WTC11 (cell line): ENCODE results near the gene ADARB2.

Experiments
- NFYB ChIP-seq: sonication (generic); formaldehyde crosslinking; conservative IDR thresholded peaks from 2 replicates; pipeline ENCODE4 v1.8.0; 2022; ENCODE audit warnings: low read depth, missing genetic modification reagents
- SP1 ChIP-seq: sonication (generic); formaldehyde crosslinking; conservative IDR thresholded peaks from 2 replicates; pipeline ENCODE4 v1.8.1; 2022; ENCODE audit warnings: missing genetic modification reagents
- ZNF263 ChIP-seq: sonication (generic); formaldehyde crosslinking; IDR thresholded peaks from 2 replicates; pipeline ENCODE4 v1.8.1; 2022; ENCODE audit warnings: low read depth, mild to moderate bottlenecking, moderate library complexity, missing genetic modification reagents
- ZNF423 ChIP-seq: fragments of 250-450 bp; sonication (Bioruptor Pico); IDR thresholded peaks from 2 replicates; pipeline ENCODE4 v2.1.2; 2022; ENCODE audit warnings: mild to moderate bottlenecking, moderate library complexity
- TF ChIP-seq, protein P1 (sequence below): fragments of 200-600 bp; IDR thresholded peaks from 2 replicates; pipeline ENCODE4 v1.8.0; 2022; ENCODE audit warnings: antibody characterized with exemption
- TF ChIP-seq, protein P2 (sequence below): fragments of 250-450 bp; sonication (Bioruptor Pico); IDR thresholded peaks from 2 replicates; pipeline ENCODE4 v1.9.0; 2021; ENCODE audit warnings: mild to moderate bottlenecking
- TF ChIP-seq, protein P3 (sequence below): sonication (generic); formaldehyde crosslinking; IDR thresholded peaks from 2 replicates; pipeline ENCODE4 v1.8.0; 2023; ENCODE audit warnings: missing genetic modification reagents
- TF ChIP-seq, protein P4 (sequence below): sonication (generic); formaldehyde crosslinking; IDR thresholded peaks from 2 replicates; pipeline ENCODE4 v1.8.1; 2023; ENCODE audit warnings: mild to moderate bottlenecking, missing genetic modification reagents, borderline replicate concordance
- TF ChIP-seq, protein P5 (sequence below): sonication (generic); formaldehyde crosslinking; conservative IDR thresholded peaks from 2 replicates; pipeline ENCODE4 v1.8.1; 2022; ENCODE audit warnings: mild to moderate bottlenecking, missing genetic modification reagents
- TF ChIP-seq, protein P6 (sequence below): sonication (generic); formaldehyde crosslinking; IDR thresholded peaks from 2 replicates; pipeline ENCODE4 v1.8.0; 2022; ENCODE audit warnings: mild to moderate bottlenecking, missing genetic modification reagents
- TF ChIP-seq, protein P7 (sequence below): sonication (generic); formaldehyde crosslinking; IDR thresholded peaks from 2 replicates; pipeline ENCODE4 v1.8.1; 2022; ENCODE audit warnings: low read depth, missing genetic modification reagents, borderline replicate concordance
- TF ChIP-seq, protein P8 (sequence below): sonication (generic); formaldehyde crosslinking; IDR thresholded peaks from 2 replicates; pipeline ENCODE4 v1.8.1; 2022; ENCODE audit warnings: low read depth, mild to moderate bottlenecking, moderate library complexity, missing genetic modification reagents, borderline replicate concordance

DNA sequence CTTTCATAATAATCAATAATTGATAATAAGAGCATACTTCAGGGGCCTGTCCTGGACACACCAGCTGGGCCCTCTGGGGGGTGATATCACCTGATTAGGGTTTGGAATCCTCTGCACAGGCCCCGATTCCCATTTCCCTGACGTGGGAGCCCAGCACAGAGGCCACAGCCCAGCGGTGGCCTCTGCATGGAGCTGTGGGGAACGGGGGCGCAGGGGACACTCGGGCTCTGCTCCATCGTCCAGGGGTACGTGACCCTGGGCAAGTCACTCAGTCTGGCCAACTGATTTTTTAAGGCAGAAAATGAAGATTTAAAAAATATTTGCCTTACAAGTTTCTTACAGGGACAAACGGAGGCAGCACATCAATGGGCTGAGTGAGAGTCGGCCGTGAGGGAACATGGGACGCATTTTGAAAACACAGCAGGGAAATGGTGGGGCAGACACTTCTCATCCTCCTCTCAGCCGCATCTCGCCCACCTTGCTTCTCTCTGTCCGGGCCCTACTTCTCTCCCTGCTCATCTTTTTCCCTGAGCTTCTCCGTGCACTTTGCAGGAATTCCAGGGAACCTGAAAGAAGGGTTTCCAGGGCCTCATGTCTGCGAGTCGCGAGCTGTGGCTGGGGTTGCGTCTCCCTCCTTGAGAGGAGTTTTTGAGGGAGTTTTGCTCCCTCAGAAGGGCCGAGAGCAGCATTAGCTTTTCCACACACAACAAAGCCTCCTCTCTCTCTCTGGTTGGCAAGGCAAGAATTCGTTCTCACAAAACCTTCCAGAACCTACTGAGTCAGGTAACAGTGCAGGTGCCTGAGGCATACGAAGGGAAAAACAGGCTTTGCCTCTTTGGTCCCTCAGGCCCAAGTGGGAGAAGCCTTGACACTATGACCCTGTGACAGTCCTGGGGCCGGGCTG is 369.1 kb downstream of the ADARB2 start:
- TF ChIP-seq, protein P1, sequence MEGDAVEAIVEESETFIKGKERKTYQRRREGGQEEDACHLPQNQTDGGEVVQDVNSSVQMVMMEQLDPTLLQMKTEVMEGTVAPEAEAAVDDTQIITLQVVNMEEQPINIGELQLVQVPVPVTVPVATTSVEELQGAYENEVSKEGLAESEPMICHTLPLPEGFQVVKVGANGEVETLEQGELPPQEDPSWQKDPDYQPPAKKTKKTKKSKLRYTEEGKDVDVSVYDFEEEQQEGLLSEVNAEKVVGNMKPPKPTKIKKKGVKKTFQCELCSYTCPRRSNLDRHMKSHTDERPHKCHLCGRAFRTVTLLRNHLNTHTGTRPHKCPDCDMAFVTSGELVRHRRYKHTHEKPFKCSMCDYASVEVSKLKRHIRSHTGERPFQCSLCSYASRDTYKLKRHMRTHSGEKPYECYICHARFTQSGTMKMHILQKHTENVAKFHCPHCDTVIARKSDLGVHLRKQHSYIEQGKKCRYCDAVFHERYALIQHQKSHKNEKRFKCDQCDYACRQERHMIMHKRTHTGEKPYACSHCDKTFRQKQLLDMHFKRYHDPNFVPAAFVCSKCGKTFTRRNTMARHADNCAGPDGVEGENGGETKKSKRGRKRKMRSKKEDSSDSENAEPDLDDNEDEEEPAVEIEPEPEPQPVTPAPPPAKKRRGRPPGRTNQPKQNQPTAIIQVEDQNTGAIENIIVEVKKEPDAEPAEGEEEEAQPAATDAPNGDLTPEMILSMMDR = no peak
- TF ChIP-seq ZNF263 (CRISPR knock-in tag) (no peak), NFYB (CRISPR knock-in tag) (no peak), ZNF423 (CRISPR knock-in tag) (no peak), SP1 (CRISPR knock-in tag) (no peak)
- TF ChIP-seq, protein P2, sequence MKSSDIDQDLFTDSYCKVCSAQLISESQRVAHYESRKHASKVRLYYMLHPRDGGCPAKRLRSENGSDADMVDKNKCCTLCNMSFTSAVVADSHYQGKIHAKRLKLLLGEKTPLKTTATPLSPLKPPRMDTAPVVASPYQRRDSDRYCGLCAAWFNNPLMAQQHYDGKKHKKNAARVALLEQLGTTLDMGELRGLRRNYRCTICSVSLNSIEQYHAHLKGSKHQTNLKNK (CRISPR knock-in tag) = no peak
- TF ChIP-seq, protein P3, sequence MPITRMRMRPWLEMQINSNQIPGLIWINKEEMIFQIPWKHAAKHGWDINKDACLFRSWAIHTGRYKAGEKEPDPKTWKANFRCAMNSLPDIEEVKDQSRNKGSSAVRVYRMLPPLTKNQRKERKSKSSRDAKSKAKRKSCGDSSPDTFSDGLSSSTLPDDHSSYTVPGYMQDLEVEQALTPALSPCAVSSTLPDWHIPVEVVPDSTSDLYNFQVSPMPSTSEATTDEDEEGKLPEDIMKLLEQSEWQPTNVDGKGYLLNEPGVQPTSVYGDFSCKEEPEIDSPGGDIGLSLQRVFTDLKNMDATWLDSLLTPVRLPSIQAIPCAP (CRISPR knock-in tag) = no peak
- TF ChIP-seq, protein P4, sequence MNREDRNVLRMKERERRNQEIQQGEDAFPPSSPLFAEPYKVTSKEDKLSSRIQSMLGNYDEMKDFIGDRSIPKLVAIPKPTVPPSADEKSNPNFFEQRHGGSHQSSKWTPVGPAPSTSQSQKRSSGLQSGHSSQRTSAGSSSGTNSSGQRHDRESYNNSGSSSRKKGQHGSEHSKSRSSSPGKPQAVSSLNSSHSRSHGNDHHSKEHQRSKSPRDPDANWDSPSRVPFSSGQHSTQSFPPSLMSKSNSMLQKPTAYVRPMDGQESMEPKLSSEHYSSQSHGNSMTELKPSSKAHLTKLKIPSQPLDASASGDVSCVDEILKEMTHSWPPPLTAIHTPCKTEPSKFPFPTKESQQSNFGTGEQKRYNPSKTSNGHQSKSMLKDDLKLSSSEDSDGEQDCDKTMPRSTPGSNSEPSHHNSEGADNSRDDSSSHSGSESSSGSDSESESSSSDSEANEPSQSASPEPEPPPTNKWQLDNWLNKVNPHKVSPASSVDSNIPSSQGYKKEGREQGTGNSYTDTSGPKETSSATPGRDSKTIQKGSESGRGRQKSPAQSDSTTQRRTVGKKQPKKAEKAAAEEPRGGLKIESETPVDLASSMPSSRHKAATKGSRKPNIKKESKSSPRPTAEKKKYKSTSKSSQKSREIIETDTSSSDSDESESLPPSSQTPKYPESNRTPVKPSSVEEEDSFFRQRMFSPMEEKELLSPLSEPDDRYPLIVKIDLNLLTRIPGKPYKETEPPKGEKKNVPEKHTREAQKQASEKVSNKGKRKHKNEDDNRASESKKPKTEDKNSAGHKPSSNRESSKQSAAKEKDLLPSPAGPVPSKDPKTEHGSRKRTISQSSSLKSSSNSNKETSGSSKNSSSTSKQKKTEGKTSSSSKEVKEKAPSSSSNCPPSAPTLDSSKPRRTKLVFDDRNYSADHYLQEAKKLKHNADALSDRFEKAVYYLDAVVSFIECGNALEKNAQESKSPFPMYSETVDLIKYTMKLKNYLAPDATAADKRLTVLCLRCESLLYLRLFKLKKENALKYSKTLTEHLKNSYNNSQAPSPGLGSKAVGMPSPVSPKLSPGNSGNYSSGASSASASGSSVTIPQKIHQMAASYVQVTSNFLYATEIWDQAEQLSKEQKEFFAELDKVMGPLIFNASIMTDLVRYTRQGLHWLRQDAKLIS (CRISPR knock-in tag) = no peak
- TF ChIP-seq, protein P5, sequence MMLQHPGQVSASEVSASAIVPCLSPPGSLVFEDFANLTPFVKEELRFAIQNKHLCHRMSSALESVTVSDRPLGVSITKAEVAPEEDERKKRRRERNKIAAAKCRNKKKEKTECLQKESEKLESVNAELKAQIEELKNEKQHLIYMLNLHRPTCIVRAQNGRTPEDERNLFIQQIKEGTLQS = no peak
- TF ChIP-seq, protein P6, sequence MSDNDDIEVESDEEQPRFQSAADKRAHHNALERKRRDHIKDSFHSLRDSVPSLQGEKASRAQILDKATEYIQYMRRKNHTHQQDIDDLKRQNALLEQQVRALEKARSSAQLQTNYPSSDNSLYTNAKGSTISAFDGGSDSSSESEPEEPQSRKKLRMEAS = no peak
- TF ChIP-seq, protein P7, sequence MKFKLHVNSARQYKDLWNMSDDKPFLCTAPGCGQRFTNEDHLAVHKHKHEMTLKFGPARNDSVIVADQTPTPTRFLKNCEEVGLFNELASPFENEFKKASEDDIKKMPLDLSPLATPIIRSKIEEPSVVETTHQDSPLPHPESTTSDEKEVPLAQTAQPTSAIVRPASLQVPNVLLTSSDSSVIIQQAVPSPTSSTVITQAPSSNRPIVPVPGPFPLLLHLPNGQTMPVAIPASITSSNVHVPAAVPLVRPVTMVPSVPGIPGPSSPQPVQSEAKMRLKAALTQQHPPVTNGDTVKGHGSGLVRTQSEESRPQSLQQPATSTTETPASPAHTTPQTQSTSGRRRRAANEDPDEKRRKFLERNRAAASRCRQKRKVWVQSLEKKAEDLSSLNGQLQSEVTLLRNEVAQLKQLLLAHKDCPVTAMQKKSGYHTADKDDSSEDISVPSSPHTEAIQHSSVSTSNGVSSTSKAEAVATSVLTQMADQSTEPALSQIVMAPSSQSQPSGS (CRISPR knock-in tag) = no peak
- TF ChIP-seq, protein P8, sequence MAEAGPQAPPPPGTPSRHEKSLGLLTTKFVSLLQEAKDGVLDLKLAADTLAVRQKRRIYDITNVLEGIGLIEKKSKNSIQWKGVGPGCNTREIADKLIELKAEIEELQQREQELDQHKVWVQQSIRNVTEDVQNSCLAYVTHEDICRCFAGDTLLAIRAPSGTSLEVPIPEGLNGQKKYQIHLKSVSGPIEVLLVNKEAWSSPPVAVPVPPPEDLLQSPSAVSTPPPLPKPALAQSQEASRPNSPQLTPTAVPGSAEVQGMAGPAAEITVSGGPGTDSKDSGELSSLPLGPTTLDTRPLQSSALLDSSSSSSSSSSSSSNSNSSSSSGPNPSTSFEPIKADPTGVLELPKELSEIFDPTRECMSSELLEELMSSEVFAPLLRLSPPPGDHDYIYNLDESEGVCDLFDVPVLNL (CRISPR knock-in tag) = no peak
